ENCODE results near the gene ITGB1BP2.
"Not testable (repeated sequence)": the region's sequence is repeated elsewhere in the genome, so short reads cannot be mapped to it uniquely, and the experiment has no call there.

Gene ITGB1BP2

GRCh38 chrX:71301195-71301924 lies at the start of gene ITGB1BP2:
Gene ITGB1BP2 (plus strand): TSS chrX:71301750. CDS start chrX:71301807, 57 bp downstream.
- peak; percentile 44 for DNase-seq (ENCODE audit: low read depth, low spot score)

- DNase-seq (ENCODE audit: low read depth, low spot score) = no peak
Measured at GRCh38 chrX:71252221-71252620, 49.3 kb upstream of the ITGB1BP2 start.

DNA sequence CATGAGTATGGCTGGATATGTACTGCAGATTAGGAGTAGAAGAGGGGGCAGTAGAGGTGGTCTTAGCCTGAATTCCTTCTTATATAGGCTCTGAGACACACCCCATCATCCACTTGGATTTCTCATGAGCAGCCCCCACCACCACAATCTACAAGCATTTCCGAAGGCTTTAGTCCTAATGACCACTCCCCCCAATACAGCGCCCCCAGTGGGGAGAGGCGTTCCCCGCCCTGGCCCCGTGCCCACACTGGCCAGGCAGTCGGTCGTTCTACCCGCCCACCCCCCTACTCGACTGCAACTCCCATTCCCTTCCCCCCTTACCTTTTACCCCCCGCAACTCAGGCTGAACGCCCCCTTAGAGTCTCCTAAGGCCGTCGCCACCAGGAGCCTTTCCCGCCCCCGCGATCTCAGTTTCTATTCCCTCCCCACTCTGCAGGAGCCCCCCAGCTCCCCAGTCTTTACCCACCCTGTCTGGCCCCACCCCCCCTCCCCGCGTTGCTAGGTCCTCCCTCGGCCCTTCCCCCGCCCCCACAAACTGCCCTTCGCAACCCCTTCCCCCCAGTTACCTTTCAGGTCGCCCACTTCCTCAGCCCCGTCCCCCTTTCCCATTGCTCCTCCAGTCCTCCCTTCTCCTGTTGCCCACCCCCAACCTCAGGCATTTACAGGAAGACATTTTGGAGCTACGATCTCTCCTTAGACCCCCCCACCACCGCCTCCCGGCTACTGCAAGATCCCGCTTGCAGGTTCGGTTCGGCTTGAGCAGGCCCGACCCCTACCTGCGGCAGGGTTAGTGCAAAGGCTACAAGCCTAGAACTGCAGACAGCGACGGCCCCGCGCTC lies 48.1 kb upstream of the ITGB1BP2 start:
- DNase-seq (ENCODE audit: low read depth, low spot score) = peak; percentile 56

DNA sequence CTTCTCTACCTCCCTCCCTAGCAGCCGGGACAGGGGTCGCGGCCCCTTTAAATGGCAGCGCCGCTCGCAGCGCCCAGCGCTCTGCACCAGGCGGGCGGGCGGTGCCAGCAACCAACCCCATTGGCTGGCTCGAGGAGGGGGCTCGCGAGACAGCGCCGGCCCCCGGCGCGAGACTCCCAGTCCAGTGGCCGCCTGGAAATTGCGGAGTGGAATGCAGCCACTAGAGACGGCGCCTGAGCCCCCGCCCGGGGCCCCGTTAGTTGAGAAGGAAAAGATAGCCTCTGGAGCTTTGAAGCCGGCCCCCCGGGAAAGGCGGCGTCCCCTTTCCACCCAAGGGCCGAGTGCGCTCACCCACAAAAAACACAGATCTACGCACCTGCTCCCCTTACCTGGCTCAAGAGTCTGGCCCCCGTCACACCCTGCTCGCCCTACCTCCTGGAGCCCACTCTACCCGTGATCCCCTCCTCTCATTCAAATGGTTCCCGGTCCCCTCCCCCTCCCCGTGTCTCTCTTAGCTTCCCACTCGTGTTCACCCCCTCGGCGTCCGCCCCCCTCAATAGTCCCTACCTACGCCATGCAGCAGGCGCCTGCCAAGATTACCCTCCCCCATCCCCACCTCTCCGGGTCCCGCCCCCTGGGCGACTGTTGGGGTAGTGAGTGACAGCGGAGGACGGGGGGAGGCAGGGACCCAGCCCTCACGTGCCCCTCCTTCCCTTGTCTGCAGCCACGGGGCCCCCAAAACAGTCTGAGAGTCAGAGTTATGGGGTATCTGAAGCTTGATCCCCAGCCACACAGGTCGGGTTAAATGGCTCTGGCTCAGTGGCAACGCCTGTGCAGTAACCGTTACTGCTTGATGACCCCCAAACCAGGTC lies 47.2 kb upstream of the ITGB1BP2 start, which contains the start of gene ZMYM3:
Gene ZMYM3 (minus strand): TSS at position 49 of the 872 bp plus-strand sequence. CDS start 885 bp downstream, outside the sequence.
- DNase-seq (ENCODE audit: low read depth, low spot score) = peak; percentile 96

DNA sequence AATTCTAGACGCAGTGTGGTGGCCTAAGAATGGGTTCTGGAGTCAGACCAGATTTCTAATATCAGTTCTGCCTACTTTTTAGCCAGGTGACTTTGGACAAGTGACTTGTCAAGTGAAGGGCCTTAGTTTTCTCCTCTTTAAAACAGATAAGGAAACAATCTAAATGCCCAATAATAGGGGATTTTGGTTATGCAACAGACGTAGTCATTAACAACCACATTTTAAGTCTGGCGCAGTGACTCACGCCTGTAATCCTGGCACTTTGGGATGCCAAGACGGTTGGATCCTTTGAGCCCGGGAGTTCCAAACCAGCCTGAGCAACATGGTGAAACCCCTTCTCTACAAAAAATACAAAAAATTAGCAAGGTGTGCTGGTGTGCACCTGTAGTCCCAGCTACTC lies 45.5 kb upstream of the ITGB1BP2 start:
- DNase-seq (ENCODE audit: low read depth, low spot score) = no peak

- DNase-seq (ENCODE audit: low read depth, low spot score) = no peak
Measured at GRCh38 chrX:71256856-71257255, 44.7 kb upstream of the ITGB1BP2 start.

- not testable (repeated sequence) for DNase-seq (ENCODE audit: low read depth, low spot score)
Measured at GRCh38 chrX:71268624-71269023, 32.9 kb upstream of the ITGB1BP2 start.

DNA sequence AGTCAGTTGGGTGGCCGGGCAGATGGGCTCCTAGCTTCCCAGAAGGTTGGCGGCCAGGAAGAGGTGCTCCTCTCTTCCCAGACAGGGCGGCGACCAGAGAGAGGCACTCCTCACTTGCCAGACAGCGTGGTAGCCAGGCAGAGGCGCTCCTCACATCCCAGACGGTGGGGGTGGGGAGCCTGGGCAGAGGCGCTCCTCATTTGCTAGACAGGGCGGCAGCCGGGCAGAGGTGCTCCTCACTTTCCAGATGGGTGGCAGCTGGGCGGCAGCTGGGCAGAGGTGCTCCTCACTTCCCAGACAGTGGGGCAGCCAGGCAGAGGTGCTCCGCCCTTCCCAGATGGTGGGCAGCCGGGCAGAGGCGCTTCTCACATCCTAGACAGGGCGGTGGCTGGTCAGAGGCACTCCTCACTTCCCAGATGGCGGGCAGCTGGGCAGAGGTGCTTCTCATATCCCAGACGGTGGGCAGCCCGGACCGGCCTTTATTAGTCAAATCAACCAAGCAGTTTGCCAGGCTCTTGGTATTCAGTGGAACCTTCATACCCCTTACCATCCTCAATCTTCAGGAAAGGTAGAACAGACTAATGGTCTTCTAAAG lies 31.7 kb upstream of the ITGB1BP2 start:
- no peak for DNase-seq (ENCODE audit: low read depth, low spot score)

DNA sequence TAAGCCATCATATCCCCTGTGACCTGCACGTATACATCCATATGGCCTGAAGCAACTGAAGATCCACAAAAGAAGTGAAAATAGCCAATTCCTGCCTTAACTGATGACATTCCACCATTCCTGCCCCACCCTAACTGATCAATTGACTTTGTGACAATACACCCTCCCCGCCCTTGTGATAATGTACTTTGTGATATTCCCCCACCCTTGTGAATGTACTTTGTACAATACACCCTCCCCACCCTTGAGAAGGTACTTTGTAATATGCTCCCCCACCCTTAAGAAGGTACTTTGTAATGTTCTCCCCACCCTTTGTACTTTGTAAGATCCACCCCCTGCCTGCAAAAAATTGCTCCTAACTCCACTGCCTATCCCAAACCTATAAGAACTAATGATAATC lies 29.2 kb upstream of the ITGB1BP2 start:
- DNase-seq (ENCODE audit: low read depth, low spot score) = not testable (repeated sequence)

GRCh38 chrX:71281300-71281699 lies 20.2 kb upstream of the ITGB1BP2 start:
- DNase-seq (ENCODE audit: low read depth, low spot score) = not testable (repeated sequence)

DNA sequence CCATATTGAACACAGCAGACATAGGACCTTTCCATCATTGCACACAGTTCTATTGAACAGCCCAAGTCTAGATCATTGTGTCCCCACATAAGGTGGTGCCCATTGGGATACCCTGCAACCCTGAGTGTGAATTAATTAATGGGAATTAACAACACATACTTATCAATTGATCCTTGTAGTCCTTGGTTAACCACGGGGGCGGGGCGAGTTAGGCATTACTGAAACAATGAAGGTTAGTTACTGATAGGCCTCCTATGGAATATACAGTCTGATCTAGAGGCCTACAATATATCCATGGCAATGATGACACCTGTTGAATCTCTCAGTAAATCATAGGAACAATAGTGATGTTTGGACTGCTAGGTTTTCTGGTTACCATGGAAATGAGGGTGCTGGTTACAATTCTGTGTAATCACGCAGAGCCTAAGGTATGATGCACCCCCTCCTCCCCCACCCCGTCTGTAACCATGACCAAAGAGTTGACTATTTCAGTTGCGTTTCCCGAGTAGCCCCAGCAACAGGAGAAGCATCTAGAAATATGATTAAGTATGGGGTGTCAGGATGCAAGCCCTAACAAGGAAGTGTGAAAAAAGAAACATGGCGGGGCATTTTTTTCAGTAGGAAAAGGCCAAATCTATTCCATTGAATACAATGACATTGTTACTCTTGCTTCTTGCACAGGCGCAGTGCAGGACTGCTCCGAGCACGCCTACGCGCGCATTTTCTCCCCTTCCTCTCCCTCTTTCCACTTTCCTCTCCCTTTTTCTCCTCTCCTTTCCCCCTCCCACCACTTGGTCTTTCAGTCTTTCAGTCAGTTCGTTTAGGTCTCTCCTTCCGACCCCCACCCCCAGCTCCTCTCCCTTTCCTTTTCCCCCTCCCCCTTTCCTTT lies 18.8 kb upstream of the ITGB1BP2 start:
- no peak for DNase-seq (ENCODE audit: low read depth, low spot score)

DNA sequence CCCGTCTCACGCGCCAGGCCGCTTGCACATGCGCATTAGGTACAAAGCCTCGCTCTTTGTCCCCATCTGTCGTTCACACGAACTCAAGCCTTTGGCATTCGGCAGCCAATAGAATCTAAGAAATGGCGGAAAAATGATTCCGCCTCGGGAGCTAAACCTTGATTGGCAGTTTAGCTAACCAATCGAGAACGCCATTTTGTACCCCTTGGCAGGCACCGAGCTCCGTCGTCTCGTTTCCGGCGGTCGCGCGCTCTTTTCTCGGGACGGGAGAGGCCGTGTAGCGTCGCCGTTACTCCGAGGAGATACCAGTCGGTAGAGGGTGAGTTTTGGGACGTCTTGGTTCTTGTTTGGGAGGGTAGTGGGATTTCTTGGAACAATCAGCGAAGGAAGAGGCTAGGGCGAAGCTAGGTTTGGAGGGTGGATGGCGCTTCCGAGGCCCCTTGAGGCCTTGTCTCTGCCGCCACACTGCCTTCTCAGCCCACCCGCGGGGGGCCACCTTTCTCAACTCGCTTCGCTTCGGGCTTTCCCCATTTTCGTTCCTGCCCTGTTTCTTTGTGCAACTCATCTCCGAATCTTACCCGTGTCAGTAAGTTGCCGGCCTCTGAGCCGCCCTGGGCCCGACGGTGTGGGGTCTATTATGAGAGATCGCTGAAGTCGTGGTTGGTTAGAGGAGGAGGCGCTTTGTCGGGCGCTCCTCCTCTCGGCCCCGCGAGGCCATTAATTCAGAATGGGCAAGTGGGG lies 18.0 kb upstream of the ITGB1BP2 start, which contains the start of gene NONO:
Gene NONO (plus strand): TSS at position 233 of the 741 bp plus-strand sequence. CDS start 7,003 bp downstream, outside the sequence.
- DNase-seq (ENCODE audit: low read depth, low spot score) = peak; percentile 100

GRCh38 chrX:71285929-71286328 lies 15.6 kb upstream of the ITGB1BP2 start:
- no peak for DNase-seq (ENCODE audit: low read depth, low spot score)

- DNase-seq (ENCODE audit: low read depth, low spot score) = no peak
Measured at GRCh38 chrX:71291381-71291780, 10.2 kb upstream of the ITGB1BP2 start.

DNA sequence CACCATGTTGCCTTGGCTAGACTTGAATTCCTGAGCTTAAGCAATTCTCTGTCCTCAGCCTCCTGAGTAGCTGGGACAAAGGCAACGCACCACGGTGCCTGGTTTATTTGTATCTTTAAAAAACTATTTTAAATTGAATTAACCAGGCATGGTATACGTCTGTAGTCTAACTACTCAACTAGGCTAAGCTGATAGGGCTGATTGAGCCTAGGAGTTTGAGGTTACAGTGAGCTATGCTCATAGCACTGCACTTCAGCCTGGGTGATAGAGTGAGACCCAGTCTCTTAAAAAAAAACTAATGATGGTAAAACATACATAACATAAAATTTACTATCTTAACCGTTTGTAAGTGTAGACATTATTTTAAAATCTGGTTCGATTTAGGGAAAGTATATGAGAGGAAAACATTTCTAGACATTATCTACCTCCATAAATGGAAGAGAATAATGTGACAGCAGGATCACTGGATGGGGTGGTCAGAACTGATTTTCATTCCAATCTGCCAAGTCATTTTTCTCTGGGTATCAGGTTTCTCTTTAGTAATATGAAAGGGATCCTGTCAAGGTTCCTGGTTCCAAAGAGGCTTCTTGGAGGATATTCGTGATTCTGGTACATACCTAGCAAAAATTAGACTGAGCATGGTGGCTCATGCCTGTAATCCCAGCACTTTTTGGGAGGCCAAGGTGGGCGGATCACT lies 8.7 kb upstream of the ITGB1BP2 start:
- DNase-seq (ENCODE audit: low read depth, low spot score) = no peak

GRCh38 chrX:71296806-71297205 lies 4.7 kb upstream of the ITGB1BP2 start:
- DNase-seq (ENCODE audit: low read depth, low spot score) = no peak

DNA sequence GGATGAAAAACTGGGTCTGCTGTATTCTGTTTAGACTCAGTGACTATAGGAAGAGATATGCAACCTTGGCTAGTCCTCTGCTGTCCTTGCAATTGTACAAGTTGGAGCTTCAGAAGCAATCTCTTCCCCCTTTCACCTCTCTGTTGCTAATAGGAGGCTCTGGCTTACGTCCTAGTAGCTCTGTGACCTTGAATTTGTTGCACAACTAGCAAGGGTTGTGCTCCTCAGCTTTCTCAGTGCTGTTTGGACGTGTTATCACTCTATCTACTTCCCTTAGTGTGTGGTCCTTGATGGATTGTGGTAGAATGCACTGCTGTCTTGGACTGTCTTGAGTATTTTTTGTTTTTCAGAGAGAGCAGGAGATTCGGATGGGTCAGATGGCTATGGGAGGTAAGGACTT lies 3.4 kb upstream of the ITGB1BP2 start:
- no peak for DNase-seq (ENCODE audit: low read depth, low spot score)

- DNase-seq (ENCODE audit: low read depth, low spot score) = not testable (repeated sequence)
Measured at GRCh38 chrX:71300064-71300463, 1.5 kb upstream of the ITGB1BP2 start.

- not testable (repeated sequence) for DNase-seq (ENCODE audit: low read depth, low spot score)
Measured at GRCh38 chrX:71300495-71300894, 1.1 kb upstream of the ITGB1BP2 start.
